GM04504 (cell line): ENCODE results near the gene SPOCK1.
A peak's percentile ranks its signal among the peaks of the same experiment; 100 is the strongest.
"Not testable (repeated sequence)": the region's sequence is repeated elsewhere in the genome, so short reads cannot be mapped to it uniquely, and the experiment has no call there.

Source experiments
- DNase-seq: peaks from one replicate; pipeline ENCODE4 v3.0.0-alpha.2; 2012; ENCODE audit warnings: low read depth

Gene SPOCK1

GRCh38 chr5:137263371-137264005, 235.6 kb downstream of the SPOCK1 start:
- DNase-seq = no peak

- no peak for DNase-seq
Measured at GRCh38 chr5:137262818-137263217, 236.3 kb downstream of the SPOCK1 start.

GRCh38 chr5:137260820-137261695, 238.1 kb downstream of the SPOCK1 start:
- no peak for DNase-seq

- not testable (repeated sequence) for DNase-seq
Measured at GRCh38 chr5:137259115-137259514, 240.0 kb downstream of the SPOCK1 start.

- peak; percentile 59 for DNase-seq
Measured at GRCh38 chr5:137254119-137255090, 244.7 kb downstream of the SPOCK1 start.

- no peak for DNase-seq
Measured at GRCh38 chr5:137252512-137252911, 246.6 kb downstream of the SPOCK1 start.

GRCh38 chr5:137250421-137250820, 248.7 kb downstream of the SPOCK1 start:
- DNase-seq = no peak

GRCh38 chr5:137248527-137248926, 250.6 kb downstream of the SPOCK1 start:
- no peak for DNase-seq

GRCh38 chr5:137245438-137245837, 253.7 kb downstream of the SPOCK1 start:
- no peak for DNase-seq

GRCh38 chr5:137240285-137240684, 258.8 kb downstream of the SPOCK1 start:
- DNase-seq = no peak

GRCh38 chr5:137236849-137237507, 262.1 kb downstream of the SPOCK1 start:
- no peak for DNase-seq

GRCh38 chr5:137236252-137236651, 262.9 kb downstream of the SPOCK1 start:
- no peak for DNase-seq

- no peak for DNase-seq
Measured at GRCh38 chr5:137234973-137235943, 263.9 kb downstream of the SPOCK1 start.

- no peak for DNase-seq
Measured at GRCh38 chr5:137233726-137234125, 265.4 kb downstream of the SPOCK1 start.

GRCh38 chr5:137233304-137233703, 265.8 kb downstream of the SPOCK1 start:
- not testable (repeated sequence) for DNase-seq

GRCh38 chr5:137231540-137231939, 267.6 kb downstream of the SPOCK1 start:
- no peak for DNase-seq

- no peak for DNase-seq
Measured at GRCh38 chr5:137228816-137229215, 270.3 kb downstream of the SPOCK1 start.

- no peak for DNase-seq
Measured at GRCh38 chr5:137226081-137226480, 273.0 kb downstream of the SPOCK1 start.

- DNase-seq = no peak
Measured at GRCh38 chr5:137223324-137224295, 275.5 kb downstream of the SPOCK1 start.
